ENCODE measurements around the gene THBD.

GRCh38 chr20:23066772-23067171 lies 17.3 kb upstream of the THBD start:
- no peak for TF ChIP-seq CTCF (IDR thresholded peaks at IDR 0.05)
- TF ChIP-seq EP300 (IDR thresholded peaks at IDR 0.05): no peak
